PC-9 (cell line): ENCODE measurements around the gene GPX3. TPM values are rescaled to one million over a fixed set of nuclear protein-coding genes. Genes with fewer than 3 reads are reported as not detected.

Experiments
- BruUV-seq: library from RNA; stranded (reverse); fragments of 400-500 nt; replicated peaks from 2 replicates; lab custom pipeline; 2021; lab: Mats Ljungman, UMichigan
- CTCF ChIA-PET: fragments of 300-600 bp; sonication (Branson Sonifier 250); formaldehyde crosslinking; loops from one replicate; lab custom pipeline; 2022; ENCODE audit warnings: antibody characterized with exemption; lab: Charles Lee
- POLR2A ChIA-PET: fragments of 300-600 bp; sonication (Branson Sonifier 250); formaldehyde crosslinking; loops from one replicate; lab custom pipeline; 2022; ENCODE audit warnings: antibody characterized with exemption; ENCODE audit not compliant: unreplicated experiment; lab: Charles Lee
- DNase-seq, 2 experiments: peaks; one replicate each; pipeline versions ENCODE4 v3.0.0 to v3.0.0-alpha.2; 2015 to 2022; ENCODE audit warnings: mixed read lengths in 1 of 2
- H2AFZ ChIP-seq: fragments of 200-600 bp; sonication (generic); 2 replicates; pipeline ENCODE4 v1.8.1; 2017; ENCODE audit warnings: antibody characterized with exemption
- H3F3A ChIP-seq: fragments of 200-600 bp; sonication (generic); 2 replicates; pipeline ENCODE4 v1.8.1; 2017; ENCODE audit warnings: antibody characterized with exemption, mild to moderate bottlenecking, low read depth; ENCODE audit not compliant: insufficient read depth
- H3K27ac ChIP-seq: fragments of 200-600 bp; sonication (generic); 2 replicates; pipeline ENCODE4 v1.6.1; 2016; ENCODE audit warnings: mixed run types
- H3K27me3 ChIP-seq: fragments of 200-600 bp; sonication (generic); 2 replicates; pipeline ENCODE4 v1.6.1; 2016; ENCODE audit warnings: low read depth, mixed run types; ENCODE audit not compliant: insufficient read depth
- H3K36me3 ChIP-seq: fragments of 200-600 bp; sonication (generic); 2 replicates; pipeline ENCODE4 v1.6.1; 2016; ENCODE audit warnings: low read depth, mixed run types
- H3K4me1 ChIP-seq: fragments of 200-600 bp; sonication (generic); replicated peaks from 2 replicates; pipeline ENCODE4 v1.6.1; 2016; ENCODE audit warnings: mixed run types; ENCODE audit not compliant: insufficient read depth
- H3K4me2 ChIP-seq: fragments of 200-600 bp; sonication (generic); 2 replicates; pipeline ENCODE4 v1.6.1; 2017; ENCODE audit warnings: mixed run types
- H3K4me3 ChIP-seq: fragments of 200-600 bp; sonication (generic); 2 replicates; pipeline ENCODE4 v1.6.1; 2016; ENCODE audit warnings: mixed run types
- H3K79me2 ChIP-seq: fragments of 200-600 bp; sonication (generic); 2 replicates; pipeline ENCODE4 v1.6.1; 2017; ENCODE audit warnings: low read depth, mixed run types
- H3K9me2 ChIP-seq: fragments of 200-600 bp; sonication (generic); 2 replicates; pipeline ENCODE4 v1.8.1; 2017; ENCODE audit warnings: mild to moderate bottlenecking; ENCODE audit not compliant: insufficient read depth
- H3K9me3 ChIP-seq: fragments of 200-600 bp; sonication (generic); 2 replicates; pipeline ENCODE4 v1.8.1; 2016; ENCODE audit warnings: low read depth; ENCODE audit not compliant: insufficient read depth
- H4K20me1 ChIP-seq: fragments of 200-600 bp; sonication (generic); 2 replicates; pipeline ENCODE4 v1.8.1; 2017; ENCODE audit not compliant: insufficient read depth
- EZH2 ChIP-seq: fragments of 200-600 bp; sonication (generic); IDR thresholded peaks from 2 replicates; pipeline ENCODE4 v1.8.0; 2017; ENCODE audit warnings: antibody characterized with exemption, low read depth
- intact Hi-C: fragments of 100-400 bp; cut with micrococcal nuclease; formaldehyde crosslinking; loops from one replicate; pipeline ENCODE4 v1.10.0; 2022; ENCODE audit not compliant: unreplicated experiment
- total RNA-seq: library from RNA; stranded (reverse); gene quantifications from 2 replicates; pipeline ENCODE4 v1.2.3, GENCODE V29; 2021
- TF ChIP-seq, protein P1 (sequence below): fragments of 200-600 bp; sonication (generic); conservative IDR thresholded peaks from 2 replicates; pipeline ENCODE4 v1.6.1; 2017; ENCODE audit warnings: mixed run types, antibody characterized with exemption, mild to moderate bottlenecking, moderate library complexity

Gene GPX3
- total RNA-seq, 1 experiment from 2014 or later, result 93.2 TPM

DNA sequence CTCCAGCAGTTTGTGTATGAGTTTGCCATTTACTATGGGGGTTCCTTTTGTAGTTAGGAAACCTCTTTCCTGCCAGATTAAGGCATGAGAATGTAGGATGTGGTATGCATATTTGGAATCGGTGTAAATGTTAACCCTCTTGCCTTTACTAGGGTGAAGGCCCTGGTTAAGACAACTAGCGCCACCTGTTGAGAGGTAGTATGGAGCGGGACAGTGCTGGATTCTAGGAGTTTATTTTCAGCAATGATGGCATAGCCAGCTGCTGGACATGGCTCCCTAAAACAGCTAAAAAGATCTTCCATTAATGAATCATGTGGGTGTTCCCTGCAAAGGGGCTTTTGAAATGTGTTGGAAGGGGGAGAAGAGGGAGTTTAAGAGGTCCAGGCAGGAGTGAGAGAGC, 30.7 kb upstream of the GPX3 start:
- Histone ChIP-seq H3F3A (no peaks in the 10 kb centered on the region), H3K4me2 (no peak overlapping the region), H3K27ac (no peak overlapping the region), H3K79me2 (no peaks in the 10 kb centered on the region), H3K9me2 (no peaks in the 10 kb centered on the region), H3K4me1 (no peaks in the 10 kb centered on the region), H2AFZ (no peak overlapping the region), H3K36me3 (no peaks in the 10 kb centered on the region; the same call in 1 of the 2 replicates), H3K4me3 (no peak overlapping the region), H3K27me3 (peaks cover 4% of the 10 kb centered on the region; the same call in 1 of the 2 replicates), H3K9me3 (0 out of 2 replicates have a peak, but pooled peaks cover 6% of the 10 kb centered on the region), H4K20me1 (no peaks in the 10 kb centered on the region)
- intact Hi-C loops, result no loop called here
- CTCF ChIA-PET, result no interaction called here
- no TSS peak for BruUV-seq
- TF ChIP-seq, protein P1, sequence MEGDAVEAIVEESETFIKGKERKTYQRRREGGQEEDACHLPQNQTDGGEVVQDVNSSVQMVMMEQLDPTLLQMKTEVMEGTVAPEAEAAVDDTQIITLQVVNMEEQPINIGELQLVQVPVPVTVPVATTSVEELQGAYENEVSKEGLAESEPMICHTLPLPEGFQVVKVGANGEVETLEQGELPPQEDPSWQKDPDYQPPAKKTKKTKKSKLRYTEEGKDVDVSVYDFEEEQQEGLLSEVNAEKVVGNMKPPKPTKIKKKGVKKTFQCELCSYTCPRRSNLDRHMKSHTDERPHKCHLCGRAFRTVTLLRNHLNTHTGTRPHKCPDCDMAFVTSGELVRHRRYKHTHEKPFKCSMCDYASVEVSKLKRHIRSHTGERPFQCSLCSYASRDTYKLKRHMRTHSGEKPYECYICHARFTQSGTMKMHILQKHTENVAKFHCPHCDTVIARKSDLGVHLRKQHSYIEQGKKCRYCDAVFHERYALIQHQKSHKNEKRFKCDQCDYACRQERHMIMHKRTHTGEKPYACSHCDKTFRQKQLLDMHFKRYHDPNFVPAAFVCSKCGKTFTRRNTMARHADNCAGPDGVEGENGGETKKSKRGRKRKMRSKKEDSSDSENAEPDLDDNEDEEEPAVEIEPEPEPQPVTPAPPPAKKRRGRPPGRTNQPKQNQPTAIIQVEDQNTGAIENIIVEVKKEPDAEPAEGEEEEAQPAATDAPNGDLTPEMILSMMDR, result peak; percentile 39; the same call in 1 of the 2 replicates
- TF ChIP-seq EZH2, result no peak
- POLR2A ChIA-PET, result interaction anchor here (0.6 kb wide), 1 partner anchor 153 kb away, joined by 3 read pairs; no protein-coding TSS in a partner anchor
- DNase-seq, result peak in 1 of 2 experiments; percentile 10

DNA sequence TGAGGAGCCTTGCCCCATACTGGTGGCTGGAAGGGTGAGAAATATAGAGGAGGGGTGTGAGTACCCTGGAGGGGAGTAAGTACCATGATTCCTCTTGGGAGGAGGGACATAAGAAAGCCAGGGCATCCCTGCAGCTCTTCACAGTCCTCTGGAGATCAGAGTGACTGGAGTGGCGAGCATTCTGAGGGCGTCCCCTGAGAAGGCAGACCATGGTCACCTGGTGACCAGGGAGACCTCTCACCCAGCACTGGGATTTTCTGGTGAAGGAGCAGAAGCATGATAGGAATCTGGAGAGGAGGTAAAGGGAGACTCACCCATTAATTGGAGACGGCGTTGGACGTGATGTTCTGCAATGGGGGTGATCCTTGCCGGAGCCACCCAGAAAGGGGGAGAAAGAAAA, 27.7 kb upstream of the GPX3 start:
- CTCF ChIA-PET, result no interaction called here
- DNase-seq, result no peak

DNA sequence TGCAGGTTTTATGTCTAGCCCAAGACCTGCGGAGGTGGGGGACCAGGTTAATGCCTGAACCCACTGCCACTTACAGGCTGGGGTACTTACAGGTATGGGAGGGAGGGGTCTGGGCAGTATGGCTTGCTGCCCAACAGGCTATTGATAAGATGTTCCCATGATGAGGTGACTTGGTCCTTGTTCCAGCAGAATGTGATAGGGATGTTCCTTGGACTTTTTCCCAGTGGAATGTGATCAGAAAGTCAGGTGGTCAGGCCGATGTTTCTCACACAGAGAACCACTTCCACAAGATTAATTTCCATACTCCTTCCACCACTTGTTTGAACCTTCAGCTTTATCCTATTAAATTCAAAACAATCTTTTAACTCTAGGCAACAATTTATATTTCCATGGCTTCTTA, 27.0 kb upstream of the GPX3 start:
- H4K20me1 ChIP-seq, result no peaks in the 10 kb centered on the region
- no peaks in the 10 kb centered on the region for H3K36me3 ChIP-seq
- H3K27ac ChIP-seq, result no peak overlapping the region
- no peaks in the 10 kb centered on the region for H3K9me2 ChIP-seq
- no peak overlapping the region for H3K4me2 ChIP-seq
- H3K4me1 ChIP-seq, result no peaks in the 10 kb centered on the region
- no peaks in the 10 kb centered on the region for H3F3A ChIP-seq
- no peaks in the 10 kb centered on the region; the same call in 1 of the 2 replicates for H3K9me3 ChIP-seq
- ChIA-PET CTCF (no interaction called here), POLR2A (no interaction called here)
- intact Hi-C loops, result no loop called here
- no TSS peak for BruUV-seq
- H3K4me3 ChIP-seq, result no peak overlapping the region
- TF ChIP-seq, protein P1, result no peak
- no peak for TF ChIP-seq EZH2
- DNase-seq, result no peak
- no peak overlapping the region for H2AFZ ChIP-seq
- H3K79me2 ChIP-seq, result no peaks in the 10 kb centered on the region
- H3K27me3 ChIP-seq, result peaks cover 4% of the 10 kb centered on the region; the same call in 1 of the 2 replicates

More for the DNA sequence above, 27.7 kb upstream of the GPX3 start:
- no TSS peak for BruUV-seq
- H3K9me3 ChIP-seq, result no peaks in the 10 kb centered on the region; the same call in 1 of the 2 replicates
- no peak overlapping the region for H3K27ac ChIP-seq
- no peak overlapping the region for H3K4me2 ChIP-seq
- no peaks in the 10 kb centered on the region for H4K20me1 ChIP-seq
- H3F3A ChIP-seq, result no peaks in the 10 kb centered on the region
- no peak overlapping the region for H2AFZ ChIP-seq
- no peaks in the 10 kb centered on the region for H3K79me2 ChIP-seq
- no peak overlapping the region for H3K4me3 ChIP-seq
- POLR2A ChIA-PET, result no interaction called here
- no peaks in the 10 kb centered on the region for H3K9me2 ChIP-seq
- no peak for TF ChIP-seq EZH2
- TF ChIP-seq, protein P1, result no peak
- no peaks in the 10 kb centered on the region for H3K36me3 ChIP-seq
- peaks cover 4% of the 10 kb centered on the region; the same call in 1 of the 2 replicates for H3K27me3 ChIP-seq
- H3K4me1 ChIP-seq, result no peaks in the 10 kb centered on the region
- intact Hi-C loops, result no loop called here
